GM13976 (cell line): ENCODE data around the gene SMO.
A peak's percentile ranks its signal among the peaks of the same experiment; 100 is the strongest.
"Not testable (repeated sequence)": the region's sequence is repeated elsewhere in the genome, so short reads cannot be mapped to it uniquely, and the experiment has no call there.

Experiments used
- DNase-seq: peaks from one replicate; pipeline ENCODE4 v3.0.0; 2012; ENCODE audit warnings: low spot score
- CTCF ChIP-seq: IDR thresholded peaks from 2 replicates; pipeline ENCODE4 v1.5.1; 2012; ENCODE audit warnings: borderline replicate concordance, mild to moderate bottlenecking; ENCODE audit not compliant: insufficient read depth; ENCODE audit errors: extremely low read depth, missing control alignments, control extremely low read depth
- in situ Hi-C: fragments of 300-500 bp; cut with MboI; formaldehyde crosslinking; loops from one replicate; pipeline ENCODE4 v1.12.0; 2022; ENCODE audit warnings: low sequenced_read_pairs, mixed read lengths, inconsistent platforms; ENCODE audit not compliant: unreplicated experiment

The SMO gene

DNA sequence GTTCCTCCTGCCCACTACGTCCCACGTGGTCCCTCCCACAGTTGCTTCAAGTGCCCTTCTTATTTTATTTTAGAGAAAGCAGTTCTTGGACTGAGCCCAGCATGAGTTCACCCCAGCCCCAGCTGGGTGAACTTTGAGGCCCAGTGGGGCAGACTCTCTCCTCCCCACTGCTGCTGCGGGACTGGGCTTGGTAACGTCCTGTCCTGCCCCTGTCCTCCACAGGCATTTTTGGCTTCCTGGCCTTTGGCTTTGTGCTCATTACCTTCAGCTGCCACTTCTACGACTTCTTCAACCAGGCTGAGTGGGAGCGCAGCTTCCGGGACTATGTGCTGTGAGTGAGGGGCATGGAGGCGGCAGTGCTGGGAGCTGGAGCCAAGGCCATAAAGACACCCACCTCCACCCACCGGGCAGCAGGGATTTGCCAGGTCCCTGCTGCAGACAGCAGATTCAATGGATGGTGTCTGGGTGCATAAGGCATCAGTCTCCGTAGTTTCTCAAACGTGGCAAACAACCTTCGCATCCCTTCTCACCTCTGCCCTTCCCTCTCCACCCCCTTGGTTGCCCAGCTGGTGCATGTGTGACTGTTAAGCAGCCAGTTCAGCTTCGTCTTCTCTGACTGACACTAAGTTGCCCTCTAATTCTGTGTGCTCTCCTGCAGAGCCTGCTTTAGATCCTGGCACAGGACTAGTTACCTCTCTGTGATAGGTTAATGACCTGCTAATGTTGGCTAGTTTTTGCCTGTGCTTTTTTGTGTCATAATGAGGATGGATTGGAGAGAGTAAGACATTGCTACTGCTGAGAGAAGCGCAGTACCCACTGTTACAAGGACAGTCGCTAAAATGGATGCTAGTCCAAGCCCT lies 20.9 kb downstream of the SMO start:
- no peak for TF ChIP-seq CTCF
- in situ Hi-C loops: loop anchor here (10.0 kb wide), 1 partner anchor 114 kb away; no protein-coding TSS in a partner anchor
- DNase-seq: no peak

DNA sequence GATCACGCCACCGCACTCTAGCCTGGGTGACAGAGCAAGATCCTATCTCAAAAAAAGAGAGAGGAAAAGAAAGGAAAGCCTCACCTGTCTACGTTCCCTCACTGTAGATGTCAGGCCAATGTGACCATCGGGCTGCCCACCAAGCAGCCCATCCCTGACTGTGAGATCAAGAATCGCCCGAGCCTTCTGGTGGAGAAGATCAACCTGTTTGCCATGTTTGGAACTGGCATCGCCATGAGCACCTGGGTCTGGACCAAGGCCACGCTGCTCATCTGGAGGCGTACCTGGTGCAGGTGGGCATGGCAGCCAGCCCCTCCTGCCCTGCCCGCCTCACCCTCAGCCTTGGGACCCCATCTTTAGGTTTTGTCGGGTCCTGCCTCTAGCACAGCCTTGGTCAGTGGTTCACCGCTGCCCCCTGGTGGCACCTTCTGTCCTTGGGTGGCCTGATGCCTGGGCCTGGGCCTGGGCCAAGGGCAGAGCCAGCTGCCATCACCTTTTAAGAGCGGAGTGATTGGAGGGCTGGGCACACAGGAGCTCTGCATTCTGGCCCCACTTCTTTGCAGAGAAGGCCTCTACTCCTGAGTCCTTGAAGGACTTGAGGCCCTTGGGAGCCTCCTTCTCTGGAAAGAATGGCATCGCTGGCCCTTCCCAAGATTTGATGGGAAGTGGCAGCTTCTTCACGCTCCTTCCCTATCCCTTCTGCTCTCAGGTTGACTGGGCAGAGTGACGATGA lies 22.0 kb downstream of the SMO start:
- peak; percentile 91 for TF ChIP-seq CTCF
- DNase-seq: peak; percentile 91
- in situ Hi-C loops: loop anchor here (10.0 kb wide), 2 partner anchors 84 to 306 kb away; no protein-coding TSS in a partner anchor

- DNase-seq: no peak
- in situ Hi-C loops: loop anchor here (10.0 kb wide), 2 partner anchors 84 to 306 kb away; no protein-coding TSS in a partner anchor
- TF ChIP-seq CTCF: no peak
Measured at GRCh38 chr7:129210989-129211312, 22.5 kb downstream of the SMO start.

DNA sequence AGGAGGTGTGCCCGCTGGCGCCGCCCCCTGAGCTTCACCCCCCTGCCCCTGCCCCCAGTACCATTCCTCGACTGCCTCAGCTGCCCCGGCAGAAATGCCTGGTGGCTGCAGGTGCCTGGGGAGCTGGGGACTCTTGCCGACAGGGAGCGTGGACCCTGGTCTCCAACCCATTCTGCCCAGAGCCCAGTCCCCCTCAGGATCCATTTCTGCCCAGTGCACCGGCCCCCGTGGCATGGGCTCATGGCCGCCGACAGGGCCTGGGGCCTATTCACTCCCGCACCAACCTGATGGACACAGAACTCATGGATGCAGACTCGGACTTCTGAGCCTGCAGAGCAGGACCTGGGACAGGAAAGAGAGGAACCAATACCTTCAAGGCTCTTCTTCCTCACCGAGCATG lies 23.7 kb downstream of the SMO start:
- DNase-seq: no peak
- TF ChIP-seq CTCF: no peak
- in situ Hi-C loops: loop anchor here (10.0 kb wide), 2 partner anchors 83 to 307 kb away; no protein-coding TSS in a partner anchor

- no peak for TF ChIP-seq CTCF
- DNase-seq: no peak
- in situ Hi-C loops: loop anchor here (10.0 kb wide), 2 partner anchors 82 to 308 kb away; no protein-coding TSS in a partner anchor
Measured at GRCh38 chr7:129212596-129212995, 24.2 kb downstream of the SMO start.

DNA sequence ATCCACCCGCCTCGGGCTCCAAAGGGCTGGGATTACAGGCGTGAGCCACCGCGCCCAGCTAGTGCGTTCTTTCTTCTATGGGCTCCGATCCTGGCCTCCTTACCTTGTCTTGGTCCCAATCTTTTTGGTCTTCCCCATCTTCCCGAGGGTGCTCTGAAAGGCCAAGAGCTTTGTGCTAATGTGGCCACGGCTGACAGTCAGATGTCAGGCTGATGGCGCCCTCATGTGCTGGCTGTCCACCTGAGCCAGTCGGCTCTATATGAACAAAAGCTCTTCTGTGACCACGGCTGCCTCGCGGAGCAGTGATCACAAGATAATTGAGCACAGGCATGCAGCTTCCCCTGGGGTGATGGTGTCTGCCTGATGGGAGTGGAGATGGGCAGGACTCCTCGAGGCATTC lies 25.4 kb downstream of the SMO start:
- DNase-seq: peak; percentile 67
- in situ Hi-C loops: loop anchor here (10.0 kb wide), 2 partner anchors 81 to 309 kb away; no protein-coding TSS in a partner anchor
- TF ChIP-seq CTCF: peak; percentile 11

DNA sequence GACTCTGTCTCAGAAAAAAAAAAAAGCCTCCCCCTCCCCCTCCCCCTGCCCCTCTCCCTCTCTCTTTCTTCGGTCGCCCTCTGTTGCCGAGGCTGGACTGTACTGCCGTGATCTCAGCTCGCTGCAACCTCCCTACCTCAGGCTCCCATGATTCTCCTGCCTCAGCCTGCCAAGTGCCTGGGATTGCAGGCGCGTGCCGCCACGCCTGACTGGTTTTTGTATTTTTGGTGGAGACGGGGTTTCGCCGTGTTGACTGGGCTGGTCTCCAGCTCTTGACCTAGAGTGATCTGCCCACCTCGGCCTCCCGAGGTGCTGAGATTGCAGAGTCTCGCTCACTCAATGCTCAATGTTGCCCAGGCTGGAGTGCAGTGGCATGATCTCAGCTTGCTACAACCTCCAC lies 27.3 kb downstream of the SMO start:
- in situ Hi-C loops: loop anchor here (10.0 kb wide), 2 partner anchors 79 to 311 kb away; no protein-coding TSS in a partner anchor
- DNase-seq: not testable (repeated sequence)

GRCh38 chr7:129216101-129216715 lies 27.8 kb downstream of the SMO start:
- in situ Hi-C loops: loop anchor here (10.0 kb wide), 2 partner anchors 79 to 311 kb away; no protein-coding TSS in a partner anchor
- not testable (repeated sequence) for DNase-seq

GRCh38 chr7:129216821-129217416 lies 28.5 kb downstream of the SMO start:
- DNase-seq: not testable (repeated sequence)

More at GRCh38 chr7:129216821-129217416, 28.5 kb downstream of the SMO start:
- in situ Hi-C loops: loop anchor here (10.0 kb wide), 2 partner anchors 78 to 312 kb away; no protein-coding TSS in a partner anchor
